B cell (primary cell): ENCODE results near the gene ERC2. TPM values are rescaled to one million over a fixed set of nuclear protein-coding genes. Genes with fewer than 3 reads are reported as not detected.

ENCODE experiments used
- ATAC-seq: fragments of 200-7000 bp; cut with Tn5 transposase; one replicate; pipeline ENCODE4 v1.10.0; 2021; ENCODE audit warnings: low read depth, mild to moderate bottlenecking, moderate number of reproducible peaks, moderate library complexity
- CTCF ChIA-PET: fragments of 350-600 bp; sonication (Branson Sonifier 250); formaldehyde crosslinking; loops from one replicate; lab custom pipeline; 2021; ENCODE audit warnings: antibody characterized with exemption, inconsistent platforms; lab: Charles Lee
- POLR2A ChIA-PET: fragments of 350-600 bp; sonication (Branson Sonifier 250); formaldehyde crosslinking; loops from one replicate; lab custom pipeline; 2021; ENCODE audit warnings: antibody characterized with exemption; lab: Charles Lee
- DNase-seq: peaks from one replicate; pipeline ENCODE4 v3.0.0; 2013
- H2AFZ ChIP-seq: 2 replicates; pipeline ENCODE4 v1.6.1; 2012; ENCODE audit warnings: mild to moderate bottlenecking, low read depth, low read length; ENCODE audit not compliant: insufficient read depth, poor library complexity, severe bottlenecking
- H3K27ac ChIP-seq, 2 donors: 1 replicate in 1 of 2; 2 replicates in 1 of 2; pipeline ENCODE4 v1.5.1; 2012 to 2013; ENCODE audit warnings: low read length in 2 of 2, mild to moderate bottlenecking in 2 of 2, moderate library complexity in 1 of 2
- H3K27me3 ChIP-seq, 4 experiments: fragments of 200-600 bp in 1 of 4; sonication (generic) in 1 of 4; replicated peaks in 1 of 4; 1 replicate in 2 of 4; 2 replicates in 2 of 4; pipeline versions ENCODE4 v1.6.1 to v1.7.0; 2013 to 2016; ENCODE audit warnings: low read length in 3 of 4, mild to moderate bottlenecking in 2 of 4, mixed read lengths in 1 of 4, moderate library complexity in 1 of 4; ENCODE audit not compliant: insufficient read depth in 4 of 4, control insufficient read depth in 3 of 4; ENCODE audit errors: control extremely low read depth in 1 of 4
- H3K36me3 ChIP-seq, 2 experiments: replicated peaks in 1 of 2; 1 replicate in 1 of 2; 2 replicates in 1 of 2; pipeline versions ENCODE4 v1.6.1 to v1.7.1; 2013; ENCODE audit warnings: low read length in 1 of 2; ENCODE audit not compliant: insufficient read depth in 2 of 2, control insufficient read depth in 1 of 2; ENCODE audit errors: control extremely low read depth in 1 of 2, extremely low read depth in 1 of 2
- H3K4me1 ChIP-seq, 2 donors: fragments of 200-600 bp in 1 of 2; sonication (generic) in 1 of 2; 1 replicate in 1 of 2; 2 replicates in 1 of 2; pipeline versions ENCODE4 v1.5.1 to v1.6.1; 2013 to 2017; ENCODE audit warnings: low read length in 2 of 2; ENCODE audit not compliant: control insufficient read depth in 2 of 2, insufficient read depth in 2 of 2
- H3K4me2 ChIP-seq: replicated peaks from 2 replicates; pipeline ENCODE3; 2012; ENCODE audit warnings: mild to moderate bottlenecking, low read depth, low read length; ENCODE audit not compliant: poor library complexity, severe bottlenecking
- H3K4me3 ChIP-seq, 5 experiments: fragments of 200-600 bp in 1 of 5; sonication (generic) in 1 of 5; 1 replicate in 3 of 5; 2 replicates in 2 of 5; pipeline versions ENCODE4 v1.5.1 to v1.7.0; 2011 to 2016; ENCODE audit warnings: low read length in 4 of 5, mild to moderate bottlenecking in 4 of 5, low read depth in 2 of 5, control low read depth in 1 of 5, moderate library complexity in 1 of 5; ENCODE audit not compliant: insufficient read depth in 1 of 5; ENCODE audit errors: control extremely low read depth in 1 of 5, extremely low read depth in 1 of 5
- H3K79me2 ChIP-seq: fragments of 200-600 bp; sonication (generic); one replicate; pipeline ENCODE4 v1.6.0; 2016; ENCODE audit warnings: low read length; ENCODE audit not compliant: control insufficient read depth, insufficient read depth
- H3K9ac ChIP-seq: fragments of 200-600 bp; sonication (generic); 2 replicates; pipeline ENCODE4 v1.6.1; 2017; ENCODE audit warnings: mild to moderate bottlenecking, low read length, moderate library complexity
- H3K9me3 ChIP-seq, 3 donors: one replicate each; pipeline versions ENCODE4 v1.6.1 to v1.7.1; 2013; ENCODE audit warnings: low read length in 2 of 3; ENCODE audit not compliant: control insufficient read depth in 2 of 3, insufficient read depth in 1 of 3; ENCODE audit errors: control extremely low read depth in 1 of 3
- H4K20me1 ChIP-seq: 2 replicates; pipeline ENCODE4 v1.6.0; 2012; ENCODE audit warnings: mild to moderate bottlenecking, low read length; ENCODE audit not compliant: insufficient read depth, control insufficient read depth, poor library complexity, severe bottlenecking
- H3K27ac Mint-ChIP-seq: one replicate; pipeline ENCODE4 v1.8.0; 2021; ENCODE audit warnings: mixed read lengths
- H3K27me3 Mint-ChIP-seq: one replicate; pipeline ENCODE4 v1.8.0; 2021; ENCODE audit warnings: mixed read lengths
- H3K4me1 Mint-ChIP-seq: one replicate; pipeline ENCODE4 v1.8.0; 2021; ENCODE audit warnings: mixed read lengths
- H3K4me3 Mint-ChIP-seq: one replicate; pipeline ENCODE4 v1.8.0; 2021; ENCODE audit warnings: mixed read lengths
- H3K9me3 Mint-ChIP-seq: one replicate; pipeline ENCODE4 v1.8.0; 2022; ENCODE audit warnings: mixed read lengths; ENCODE audit not compliant: insufficient read depth
- CTCF ChIP-seq: fragments of 200-600 bp; IDR thresholded peaks from one replicate; pipeline ENCODE4 v1.8.0; 2022; ENCODE audit warnings: antibody characterized with exemption, mild to moderate bottlenecking
- EZH2 ChIP-seq: IDR thresholded peaks from 2 replicates; pipeline ENCODE4 v1.6.1; 2012; ENCODE audit warnings: borderline replicate concordance, low read depth, mild to moderate bottlenecking, moderate library complexity, low read length; ENCODE audit not compliant: insufficient read depth, poor library complexity, severe bottlenecking
- WGBS: methylation state at CpG from one replicate; pipeline ENCODE4 v1.1.5; 2013; ENCODE audit warnings: missing lambda C conversion rate; ENCODE audit not compliant: insufficient coverage; 5-methylcytosine and 5-hydroxymethylcytosine counted together
- intact Hi-C: fragments of 100-400 bp; cut with micrococcal nuclease; formaldehyde crosslinking; loops from one replicate; pipeline ENCODE4 v1.10.0; 2022
- polyA plus RNA-seq: library from polyadenylated mRNA; depleted of rRNA; stranded (reverse); fragments of >200 nt; gene quantifications from 2 replicates; pipeline ENCODE4 v1.2.3, GENCODE V29; 2012
- total RNA-seq, 2 donors: library from RNA; stranded (reverse); fragments of 120-200 nt in 1 of 2; gene quantifications; 1 replicate in 1 of 2; 2 replicates in 1 of 2; pipeline versions ENCODE4 v1.2.3 to v1.2.4, GENCODE V29; 2013 to 2022

ERC2 gene
- total and polyA plus RNA-seq, 2 donors (not counting 1 experiment from before 2014, with no cell fraction given): not detected

DNA sequence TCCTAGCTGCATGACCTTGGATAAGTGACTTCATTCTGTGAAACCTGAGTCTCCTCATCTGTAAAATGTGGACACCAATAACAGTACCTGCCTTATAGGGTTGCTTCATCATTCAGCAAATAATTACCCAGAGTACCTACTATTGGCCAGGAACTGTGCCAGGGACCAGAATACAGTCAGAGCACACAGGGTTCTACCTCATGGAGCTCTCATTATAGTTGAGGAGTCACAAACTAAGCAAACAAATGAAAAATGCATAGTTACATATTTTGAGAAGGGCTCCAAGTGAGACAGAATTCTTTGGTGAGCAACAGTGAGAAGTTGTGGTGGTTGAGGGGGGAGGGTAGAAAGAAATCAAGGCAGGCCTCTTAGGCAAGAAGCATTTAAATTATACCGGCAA, 672.5 kb downstream of the ERC2 start:
- POLR2A ChIA-PET: no interaction called here

GRCh38 chr3:55795296-55795695, 673.0 kb downstream of the ERC2 start:
- ChIA-PET POLR2A (no interaction called here), CTCF (no interaction called here)

More for the DNA sequence above, 672.5 kb downstream of the ERC2 start:
- Mint-ChIP-seq H3K27me3 (peaks cover 4% of the 10 kb centered on the region), H3K4me3 (no peak overlapping the region), H3K4me1 (no peaks in the 10 kb centered on the region), H3K9me3 (no peaks in the 10 kb centered on the region), H3K27ac (no peak overlapping the region)
- no peak overlapping the region for H3K27ac ChIP-seq
- no peak for DNase-seq
- no peak for ATAC-seq
- WGBS: 100% methylated on average over 1 of the region's 1 CpG
- TF ChIP-seq CTCF: no peak
- TF ChIP-seq EZH2: no peak
- no peak overlapping the region for H3K4me2 ChIP-seq
- H3K9me3 ChIP-seq: peaks cover 0 to 2% (median 0%) of the 10 kb centered on the region in 3 donors
- H3K4me1 ChIP-seq: no peaks in the 10 kb centered on the region
- no peaks in the 10 kb centered on the region for H3K27me3 ChIP-seq
- H3K9ac ChIP-seq: no peak overlapping the region
- H2AFZ ChIP-seq: no peak overlapping the region
- intact Hi-C loops: no loop called here
- no peaks in the 10 kb centered on the region for H3K79me2 ChIP-seq
- no peak overlapping the region for H3K4me3 ChIP-seq
- CTCF ChIA-PET: no interaction called here
- H3K36me3 ChIP-seq: no peaks in the 10 kb centered on the region
- no peaks in the 10 kb centered on the region for H4K20me1 ChIP-seq

More at GRCh38 chr3:55795296-55795695, 673.0 kb downstream of the ERC2 start:
- ATAC-seq (no peak), DNase-seq (no peak)
- Histone ChIP-seq H2AFZ (no peak overlapping the region), H3K4me1 (no peaks in the 10 kb centered on the region), H3K4me3 (no peak overlapping the region), H3K27ac (no peak overlapping the region), H3K9ac (no peak overlapping the region), H3K9me3 (peaks cover 0 to 2% (median 0%) of the 10 kb centered on the region in 3 donors), H3K79me2 (no peaks in the 10 kb centered on the region), H3K36me3 (no peaks in the 10 kb centered on the region), H3K4me2 (no peak overlapping the region), H4K20me1 (no peaks in the 10 kb centered on the region), H3K27me3 (no peaks in the 10 kb centered on the region)
- no peaks in the 10 kb centered on the region for H3K4me1 Mint-ChIP-seq
- WGBS: 100% methylated on average over 4 of the region's 6 CpGs
- intact Hi-C loops: no loop called here
- H3K27ac Mint-ChIP-seq: no peak overlapping the region
- peaks cover 4% of the 10 kb centered on the region for H3K27me3 Mint-ChIP-seq
- no peak overlapping the region for H3K4me3 Mint-ChIP-seq
- TF ChIP-seq CTCF: no peak
- no peaks in the 10 kb centered on the region for H3K9me3 Mint-ChIP-seq
